GM21381 (cell line): Measurements from ENCODE around the gene EPOP.
"Not testable (repeated sequence)": the region's sequence is repeated elsewhere in the genome, so short reads cannot be mapped to it uniquely, and the experiment has no call there.

Experiments used
- ATAC-seq: cut with Tn5 transposase; IDR thresholded peaks from one replicate; pipeline ENCODE4 v1.9.1; 2021; ENCODE audit warnings: mild to moderate bottlenecking, moderate library complexity; ENCODE audit not compliant: unreplicated experiment

Gene EPOP

GRCh38 chr17:38654411-38655398, 20.1 kb downstream of the EPOP start:
- no peak for ATAC-seq

DNA sequence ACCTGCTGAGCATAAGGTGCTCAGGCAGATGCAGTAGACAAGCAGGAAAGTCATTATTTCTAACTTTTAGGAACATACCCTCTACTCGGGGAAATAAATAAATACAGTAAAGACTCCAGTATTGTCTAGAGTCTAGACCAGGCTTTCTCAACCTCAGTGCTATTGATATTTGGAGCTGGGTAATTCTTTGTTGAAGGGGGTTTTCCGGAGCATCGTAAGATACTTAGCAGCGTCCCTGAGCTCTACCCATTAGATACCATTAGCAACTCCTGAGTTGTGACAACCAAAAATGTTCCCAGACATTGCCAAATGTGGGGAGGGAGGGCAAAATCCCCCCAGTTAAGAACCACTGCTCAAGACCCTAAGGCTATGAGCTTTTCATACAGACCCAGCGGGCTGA, 21.1 kb downstream of the EPOP start:
- ATAC-seq, result no peak

GRCh38 chr17:38653230-38653629, 21.5 kb downstream of the EPOP start:
- ATAC-seq, result no peak

DNA sequence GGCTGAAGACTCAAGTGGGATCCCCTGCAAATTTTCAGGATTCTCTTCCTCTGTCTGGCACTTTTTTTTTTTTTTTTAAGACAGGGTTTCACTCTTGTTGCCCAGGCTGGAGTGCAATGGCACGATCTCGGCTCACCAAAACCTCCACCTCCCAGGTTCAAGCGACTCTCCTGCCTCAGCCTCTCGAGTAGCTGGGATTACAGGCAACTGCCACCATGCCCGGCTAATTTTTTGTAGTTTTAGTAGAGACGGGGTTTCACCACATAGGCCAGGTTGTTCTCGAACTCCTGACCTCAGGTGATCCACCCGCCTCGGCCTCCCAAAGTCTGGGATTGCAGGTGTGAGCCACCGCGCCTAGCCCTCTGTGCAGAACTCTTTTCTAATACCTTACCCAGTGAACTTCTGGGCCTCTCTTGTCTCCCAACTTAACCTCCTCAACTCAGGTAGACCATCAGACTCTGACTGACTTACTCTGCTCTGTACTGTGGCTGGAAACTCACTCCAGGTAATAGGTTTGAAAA, 24.0 kb downstream of the EPOP start:
- ATAC-seq, result not testable (repeated sequence)

GRCh38 chr17:38637951-38638350, 36.8 kb downstream of the EPOP start:
- ATAC-seq, result no peak

GRCh38 chr17:38636054-38636453, 38.7 kb downstream of the EPOP start:
- ATAC-seq, result no peak

- no peak for ATAC-seq
These were observed 42.4 kb downstream of the EPOP start for GRCh38 chr17:38632334-38632733.

- ATAC-seq, result no peak
These were observed 46.3 kb downstream of the EPOP start for GRCh38 chr17:38628441-38628840.

DNA sequence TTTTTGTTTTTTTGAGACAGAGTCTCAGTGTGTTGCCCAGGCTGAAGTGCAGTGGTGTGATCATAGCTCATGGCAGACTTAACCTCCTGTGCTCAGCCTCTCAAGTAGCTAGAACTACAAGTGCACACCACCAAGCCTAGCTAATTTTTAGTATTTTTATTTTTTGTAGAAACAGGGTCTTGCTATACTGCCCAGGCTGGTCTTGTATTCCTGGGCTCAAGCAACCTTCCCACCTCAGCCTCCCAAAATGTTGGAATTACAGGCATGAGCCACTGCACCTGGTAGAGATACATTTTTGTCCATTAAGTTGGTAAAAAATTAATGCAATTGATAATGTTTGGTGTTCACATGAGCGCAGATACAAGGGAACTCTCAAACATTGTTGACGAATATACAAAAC, 46.8 kb downstream of the EPOP start:
- ATAC-seq, result no peak

DNA sequence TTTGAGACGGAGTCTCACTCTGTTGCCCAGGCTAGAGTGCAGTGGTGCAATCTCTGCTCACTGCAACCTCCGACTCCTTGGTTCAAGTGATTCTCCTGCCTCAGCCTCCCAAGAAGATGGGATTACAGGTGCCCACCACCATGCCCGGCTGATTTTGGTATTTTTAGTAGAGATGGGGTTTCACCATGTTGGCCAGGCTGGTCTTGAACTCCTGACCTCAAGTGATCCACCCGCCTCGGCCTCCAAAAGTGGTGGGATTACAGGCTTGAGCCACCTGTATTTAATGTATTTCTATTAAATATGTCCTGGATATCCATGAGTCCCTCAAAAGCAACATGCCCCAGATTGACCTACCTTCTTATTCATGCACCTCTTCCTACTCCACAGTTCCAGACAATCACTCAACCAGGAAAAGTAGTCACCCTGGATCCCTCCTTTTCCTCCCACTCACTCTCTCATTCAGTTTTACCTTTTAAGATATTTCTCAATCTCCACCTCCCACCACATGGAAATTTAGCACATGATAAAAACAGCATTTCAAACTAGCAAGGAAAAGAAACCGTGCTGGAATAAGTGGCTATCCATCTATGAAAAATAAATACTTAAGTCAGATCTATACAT, 48.0 kb downstream of the EPOP start:
- ATAC-seq, result not testable (repeated sequence)

- ATAC-seq, result no peak
These were observed 49.3 kb downstream of the EPOP start for GRCh38 chr17:38625482-38625881.

DNA sequence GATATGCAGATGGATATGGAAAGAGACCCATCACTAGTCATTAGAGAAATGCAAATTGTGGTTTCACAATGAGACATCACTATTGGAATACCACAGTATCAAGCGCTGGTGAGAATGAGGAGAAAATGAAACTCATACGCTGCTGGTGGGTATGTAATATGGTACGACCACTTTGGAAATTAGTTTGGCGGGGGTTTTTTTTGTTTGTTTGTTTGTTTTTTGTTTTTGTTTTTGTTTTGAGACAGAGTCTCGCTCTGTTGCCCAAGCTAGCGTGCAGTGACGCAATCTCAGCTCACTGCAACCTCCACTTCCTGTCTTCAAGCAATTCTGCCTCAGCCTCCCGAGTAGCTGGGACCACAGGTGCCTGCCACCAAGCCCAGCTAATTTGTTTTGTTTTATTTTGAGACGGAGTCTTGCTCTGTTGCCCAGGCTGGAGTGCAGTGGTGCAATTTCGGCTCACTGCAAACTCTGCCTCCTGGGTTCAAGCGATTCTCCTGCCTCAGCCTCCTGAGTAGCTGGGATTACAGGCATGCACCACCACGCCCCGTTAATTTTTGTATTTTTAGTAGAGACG, 49.9 kb downstream of the EPOP start:
- ATAC-seq, result peak; percentile 64
